ENCODE data around the gene ZNF460. TPM values are rescaled to one million over a fixed set of nuclear protein-coding genes. Genes with fewer than 3 reads are reported as not detected.

ZNF460 gene
- total RNA-seq, 1 experiment from 2014 or later = 65.9 TPM

- Mint-ChIP-seq H3K27ac (no peak overlapping the region; a peak in 1 of 7 replicates), H3K4me1 (peaks cover 23 to 31% of the 10 kb centered on the region in 2 experiments)
These were observed 41.5 kb downstream of the ZNF460 start for GRCh38 chr19:57321751-57322150.

More at GRCh38 chr19:57321751-57322150, 41.5 kb downstream of the ZNF460 start:
- no peak overlapping the region for H2BK120ac ChIP-seq (ENCODE audit: low read depth, low read length, poor library complexity, severe bottlenecking)
- no CpG with 5 or more reads among the region's 3 CpGs for WGBS (ENCODE audit: extremely low coverage, insufficient read length, low lambda C conversion rate)
- no peaks in the 10 kb centered on the region for H3K9me3 ChIP-seq (ENCODE audit: control insufficient read depth, low read depth, low read length)
- Mint-ChIP-seq H3K4me3 (peak overlapping the region; percentile 80 to 90), H3K9me3 (no peaks in the 10 kb centered on the region), H3K36me3 (ENCODE audit: insufficient read depth in 1 of 3, low read depth in 3 of 3) (peaks cover 5 to 26% (median 25%) of the 10 kb centered on the region in 3 experiments), H3K27me3 (ENCODE audit: low read depth) (peaks cover 2% of the 10 kb centered on the region; the same call in 1 of the 2 replicates)
- no peak overlapping the region for H3T11ph ChIP-seq (ENCODE audit: low read length)
- H3K14ac ChIP-seq (ENCODE audit: insufficient read depth, low read length) = no peak overlapping the region
- no peak overlapping the region for H2BK5ac ChIP-seq (ENCODE audit: insufficient read length, low read length)
- no peak overlapping the region for H3K56ac ChIP-seq (ENCODE audit: insufficient read length, low read depth, low read length)
- peak overlapping the region; percentile 81 for H3K4me2 ChIP-seq (ENCODE audit: insufficient read depth, insufficient read length, low read length)
- no peaks in the 10 kb centered on the region for H4K20me1 ChIP-seq (ENCODE audit: control insufficient read depth, insufficient read depth, insufficient read length)
- H3K27ac ChIP-seq (ENCODE audit: insufficient read length, low read depth, low read length) = no peak overlapping the region
- no peak for DNase-seq
- TF ChIP-seq CTCF (conservative IDR thresholded peaks at IDR 0.05) = no peak
- H2BK20ac ChIP-seq (ENCODE audit: low read depth, low read length, poor library complexity, severe bottlenecking) = no peak overlapping the region
- no peak overlapping the region for H2BK12ac ChIP-seq (ENCODE audit: insufficient read length, low read depth, low read length)
- no peaks in the 10 kb centered on the region for H3K79me1 ChIP-seq (ENCODE audit: insufficient read depth, low read depth, low read length, poor library complexity, severe bottlenecking)
- no peak overlapping the region for H3K9ac ChIP-seq (ENCODE audit: extremely low read depth, insufficient read length, low read length)
- no peak overlapping the region for H2BK15ac ChIP-seq (ENCODE audit: low read depth, low read length)
- H3K23me2 ChIP-seq (ENCODE audit: insufficient read length, low read depth, low read length, poor library complexity, severe bottlenecking) = no peaks in the 10 kb centered on the region
- H2AFZ ChIP-seq (ENCODE audit: low read length) = no peak overlapping the region
- H3K27me3 ChIP-seq (ENCODE audit: insufficient read depth, low read length) = no peaks in the 10 kb centered on the region
- H3K79me2 ChIP-seq (ENCODE audit: insufficient read depth, low read length) = peaks cover 2% of the 10 kb centered on the region; the same call in 1 of the 2 replicates
- H4K5ac ChIP-seq (ENCODE audit: insufficient read length, low read depth, low read length) = no peak overlapping the region
- no peak overlapping the region for H3K23ac ChIP-seq (ENCODE audit: insufficient read length, low read depth, low read length)
- H3K4ac ChIP-seq (ENCODE audit: low read depth, low read length) = no peak overlapping the region
- no peak overlapping the region for H2AK5ac ChIP-seq (ENCODE audit: insufficient read length, low read length)
- no peaks in the 10 kb centered on the region for H3K4me1 ChIP-seq (ENCODE audit: insufficient read depth, low read length)
- H4K8ac ChIP-seq (replicated peaks; ENCODE audit: insufficient read length, low read depth, low read length) = no peak overlapping the region
- H3K18ac ChIP-seq (ENCODE audit: insufficient read length, low read depth, low read length) = no peak overlapping the region
- H4K91ac ChIP-seq (ENCODE audit: insufficient read length, low read depth, low read length) = no peak overlapping the region
